ENCODE data around the gene LRPAP1.
A peak's percentile ranks its signal among the peaks of the same experiment; 100 is the strongest.
"Not testable (repeated sequence)": the region's sequence is repeated elsewhere in the genome, so short reads cannot be mapped to it uniquely, and the experiment has no call there.

Gene LRPAP1

GRCh38 chr4:3465698-3466671 lies 66.2 kb downstream of the LRPAP1 start:
- no peaks in the 10 kb centered on the region for H3K36me3 ChIP-seq (ENCODE audit: insufficient read depth, low read length)
- no peaks in the 10 kb centered on the region for H3K4me1 ChIP-seq (ENCODE audit: insufficient read depth, low read length)
- 79% methylated on average over 38 of the region's 41 CpGs for WGBS
- H3K4me3 ChIP-seq (ENCODE audit: low read length), result no peak overlapping the region
- peaks cover 40% of the 10 kb centered on the region for H3K27me3 ChIP-seq (ENCODE audit: insufficient read depth, low read length)
- H3K9me3 ChIP-seq (ENCODE audit: insufficient read depth, low read depth, low read length), result no peaks in the 10 kb centered on the region
- H3K27ac ChIP-seq (ENCODE audit: low read depth, low read length), result no peak overlapping the region
- H3K9ac ChIP-seq (ENCODE audit: low read depth, low read length), result no peak overlapping the region

GRCh38 chr4:3464911-3465697 lies 67.1 kb downstream of the LRPAP1 start:
- no peaks in the 10 kb centered on the region for H3K4me1 ChIP-seq (ENCODE audit: insufficient read depth, low read length)
- no peaks in the 10 kb centered on the region for H3K36me3 ChIP-seq (ENCODE audit: insufficient read depth, low read length)
- H3K9me3 ChIP-seq (ENCODE audit: insufficient read depth, low read depth, low read length), result no peaks in the 10 kb centered on the region
- no peak overlapping the region for H3K9ac ChIP-seq (ENCODE audit: low read depth, low read length)
- H3K27ac ChIP-seq (ENCODE audit: low read depth, low read length), result no peak overlapping the region
- H3K4me3 ChIP-seq (ENCODE audit: low read length), result no peak overlapping the region
- 91% methylated on average over 21 of the region's 21 CpGs for WGBS
- H3K27me3 ChIP-seq (ENCODE audit: insufficient read depth, low read length), result peaks cover 47% of the 10 kb centered on the region

- Histone ChIP-seq H3K27ac (ENCODE audit: low read depth, low read length) (no peak overlapping the region), H3K36me3 (ENCODE audit: insufficient read depth, low read length) (no peaks in the 10 kb centered on the region), H3K4me3 (ENCODE audit: low read length) (no peak overlapping the region), H3K9ac (ENCODE audit: low read depth, low read length) (no peak overlapping the region), H3K9me3 (ENCODE audit: insufficient read depth, low read depth, low read length) (no peaks in the 10 kb centered on the region), H3K27me3 (ENCODE audit: insufficient read depth, low read length) (peaks cover 47% of the 10 kb centered on the region), H3K4me1 (ENCODE audit: insufficient read depth, low read length) (no peaks in the 10 kb centered on the region)
- 87% methylated on average over 15 of the region's 15 CpGs for WGBS
Measured at GRCh38 chr4:3464349-3464905, 67.8 kb downstream of the LRPAP1 start.

GRCh38 chr4:3463556-3464348 lies 68.5 kb downstream of the LRPAP1 start:
- H3K4me3 ChIP-seq (ENCODE audit: low read length), result no peak overlapping the region
- H3K27ac ChIP-seq (ENCODE audit: low read depth, low read length), result no peak overlapping the region
- no peak overlapping the region for H3K9ac ChIP-seq (ENCODE audit: low read depth, low read length)
- no peaks in the 10 kb centered on the region for H3K36me3 ChIP-seq (ENCODE audit: insufficient read depth, low read length)
- H3K9me3 ChIP-seq (ENCODE audit: insufficient read depth, low read depth, low read length), result no peaks in the 10 kb centered on the region
- H3K4me1 ChIP-seq (ENCODE audit: insufficient read depth, low read length), result no peaks in the 10 kb centered on the region
- H3K27me3 ChIP-seq (ENCODE audit: insufficient read depth, low read length), result peaks cover 47% of the 10 kb centered on the region
- 53% methylated on average over 43 of the region's 43 CpGs for WGBS

- no peaks in the 10 kb centered on the region for H3K36me3 ChIP-seq (ENCODE audit: insufficient read depth, low read length)
- WGBS, result 11% methylated on average over 44 of the region's 44 CpGs
- no peak within 1 kb of the TSS for H3K9ac ChIP-seq (ENCODE audit: low read depth, low read length)
- no peaks in the 10 kb centered on the region for H3K4me1 ChIP-seq (ENCODE audit: insufficient read depth, low read length)
- no peaks in the 10 kb centered on the region for H3K9me3 ChIP-seq (ENCODE audit: insufficient read depth, low read depth, low read length)
- 0 out of 2 replicates have a peak within 1 kb of the TSS, but pooled peaks have one; percentile 26 for H3K4me3 ChIP-seq (ENCODE audit: low read length)
- H3K27ac ChIP-seq (ENCODE audit: low read depth, low read length), result no peak within 1 kb of the TSS
- peaks cover 54% of the 10 kb centered on the region for H3K27me3 ChIP-seq (ENCODE audit: insufficient read depth, low read length)
Measured at GRCh38 chr4:3462790-3463415, 69.3 kb downstream of the LRPAP1 start, which contains the start of gene DOK7. Gene DOK7 (plus strand): TSS chr4:3463306. CDS start chr4:3463376, 70 bp downstream.

GRCh38 chr4:3462321-3462789 lies 69.9 kb downstream of the LRPAP1 start:
- H3K9me3 ChIP-seq (ENCODE audit: insufficient read depth, low read depth, low read length), result no peaks in the 10 kb centered on the region
- no peak overlapping the region for H3K9ac ChIP-seq (ENCODE audit: low read depth, low read length)
- peaks cover 58% of the 10 kb centered on the region for H3K27me3 ChIP-seq (ENCODE audit: insufficient read depth, low read length)
- no peak overlapping the region for H3K27ac ChIP-seq (ENCODE audit: low read depth, low read length)
- no peak overlapping the region for H3K4me3 ChIP-seq (ENCODE audit: low read length)
- WGBS, result 84% methylated on average over 10 of the region's 10 CpGs
- H3K4me1 ChIP-seq (ENCODE audit: insufficient read depth, low read length), result no peaks in the 10 kb centered on the region
- H3K36me3 ChIP-seq (ENCODE audit: insufficient read depth, low read length), result no peaks in the 10 kb centered on the region

- Histone ChIP-seq H3K27ac (ENCODE audit: low read depth, low read length) (no peak overlapping the region), H3K36me3 (ENCODE audit: insufficient read depth, low read length) (no peaks in the 10 kb centered on the region), H3K4me3 (ENCODE audit: low read length) (no peak overlapping the region), H3K27me3 (ENCODE audit: insufficient read depth, low read length) (peaks cover 58% of the 10 kb centered on the region), H3K9me3 (ENCODE audit: insufficient read depth, low read depth, low read length) (no peaks in the 10 kb centered on the region), H3K4me1 (ENCODE audit: insufficient read depth, low read length) (no peaks in the 10 kb centered on the region), H3K9ac (ENCODE audit: low read depth, low read length) (no peak overlapping the region)
- 87% methylated on average over 23 of the region's 25 CpGs for WGBS
Measured at GRCh38 chr4:3461515-3462291, 70.5 kb downstream of the LRPAP1 start.

GRCh38 chr4:3460926-3461325 lies 71.3 kb downstream of the LRPAP1 start:
- Histone ChIP-seq H3K27ac (ENCODE audit: low read depth, low read length) (no peak overlapping the region), H3K4me1 (ENCODE audit: insufficient read depth, low read length) (no peaks in the 10 kb centered on the region), H3K4me3 (ENCODE audit: low read length) (no peak overlapping the region), H3K36me3 (ENCODE audit: insufficient read depth, low read length) (no peaks in the 10 kb centered on the region), H3K27me3 (ENCODE audit: insufficient read depth, low read length) (peaks cover 58% of the 10 kb centered on the region), H3K9me3 (ENCODE audit: insufficient read depth, low read depth, low read length) (no peaks in the 10 kb centered on the region), H3K9ac (ENCODE audit: low read depth, low read length) (no peak overlapping the region)
- 89% methylated on average over 5 of the region's 5 CpGs for WGBS

GRCh38 chr4:3459156-3459555 lies 73.1 kb downstream of the LRPAP1 start:
- H3K9me3 ChIP-seq (ENCODE audit: insufficient read depth, low read depth, low read length); H3K4me3 ChIP-seq (ENCODE audit: low read length); H3K27ac ChIP-seq (ENCODE audit: low read depth, low read length); H3K4me1 ChIP-seq (ENCODE audit: insufficient read depth, low read length); H3K9ac ChIP-seq (ENCODE audit: low read depth, low read length); H3K36me3 ChIP-seq (ENCODE audit: insufficient read depth, low read length): not testable (repeated sequence)
- H3K27me3 ChIP-seq (ENCODE audit: insufficient read depth, low read length), result peaks cover 45% of the 10 kb centered on the region
- WGBS, result 90% methylated on average over 5 of the region's 5 CpGs
